HL-60/S4 (cell line): ENCODE measurements around the gene RUNX1.

Experiments
- in situ Hi-C: fragments of 300-500 bp; cut with MboI; formaldehyde crosslinking; loops from 2 replicates; pipeline ENCODE4 v1.14.3; 2022; ENCODE audit warnings: low sequenced_read_pairs

RUNX1 gene

DNA sequence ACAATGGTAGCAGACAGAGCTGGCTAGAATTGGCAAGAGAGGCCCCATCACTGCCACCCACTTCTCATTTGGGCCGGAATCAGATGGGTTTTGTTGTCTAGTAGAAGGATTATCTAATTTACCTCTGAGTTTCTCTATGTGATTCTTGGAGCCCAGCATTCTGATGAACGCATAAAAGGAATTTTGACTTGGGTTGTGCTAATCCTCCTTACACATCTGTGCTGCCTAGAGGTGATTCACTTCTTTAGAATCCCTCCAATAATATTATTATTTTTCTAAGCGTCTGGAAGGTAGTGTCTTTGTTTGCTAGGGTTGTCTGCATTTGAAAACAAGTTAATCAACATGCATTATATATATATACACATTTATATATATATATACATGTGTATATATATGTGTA, 118.1 kb downstream of the RUNX1 start:
- in situ Hi-C loops: no loop called here

DNA sequence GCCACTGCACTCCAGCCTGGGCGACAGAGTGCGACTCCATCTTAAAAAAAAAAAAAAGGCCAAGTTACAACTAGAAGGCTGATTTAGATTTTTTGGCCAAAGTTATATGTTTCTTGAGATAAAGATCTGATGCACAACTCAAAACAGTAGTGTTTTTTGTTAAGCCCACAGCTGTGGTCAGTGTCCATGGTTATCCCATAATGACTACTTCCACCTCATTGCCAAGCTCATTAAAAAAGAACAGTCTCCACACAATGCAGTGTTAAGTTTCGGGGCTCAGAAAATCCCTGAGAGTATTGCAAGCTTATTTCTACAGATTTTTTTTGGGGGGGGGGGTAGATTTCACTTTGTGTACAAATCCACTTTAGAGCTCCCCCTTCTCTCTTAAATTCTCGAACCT, 120.5 kb downstream of the RUNX1 start:
- in situ Hi-C loops: no loop called here

DNA sequence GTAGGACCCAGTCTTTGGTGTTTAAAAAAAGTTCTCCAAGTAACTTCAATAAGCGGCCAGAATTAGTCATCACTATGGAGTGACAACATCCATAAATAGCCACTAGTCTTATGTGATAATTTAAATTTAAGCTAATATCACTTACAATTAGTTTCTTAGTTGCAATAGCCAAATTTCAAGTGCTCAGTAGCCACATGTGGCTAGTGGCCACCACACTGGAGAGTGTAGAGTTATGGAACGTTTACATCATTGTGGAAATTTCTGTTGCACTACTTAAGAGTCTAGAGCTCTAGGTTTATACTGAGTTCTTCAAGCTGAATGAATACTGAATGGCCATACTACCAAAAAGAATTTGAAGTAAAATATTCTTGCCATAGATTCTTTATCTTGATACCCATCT, 121.1 kb downstream of the RUNX1 start:
- in situ Hi-C loops: no loop called here

DNA sequence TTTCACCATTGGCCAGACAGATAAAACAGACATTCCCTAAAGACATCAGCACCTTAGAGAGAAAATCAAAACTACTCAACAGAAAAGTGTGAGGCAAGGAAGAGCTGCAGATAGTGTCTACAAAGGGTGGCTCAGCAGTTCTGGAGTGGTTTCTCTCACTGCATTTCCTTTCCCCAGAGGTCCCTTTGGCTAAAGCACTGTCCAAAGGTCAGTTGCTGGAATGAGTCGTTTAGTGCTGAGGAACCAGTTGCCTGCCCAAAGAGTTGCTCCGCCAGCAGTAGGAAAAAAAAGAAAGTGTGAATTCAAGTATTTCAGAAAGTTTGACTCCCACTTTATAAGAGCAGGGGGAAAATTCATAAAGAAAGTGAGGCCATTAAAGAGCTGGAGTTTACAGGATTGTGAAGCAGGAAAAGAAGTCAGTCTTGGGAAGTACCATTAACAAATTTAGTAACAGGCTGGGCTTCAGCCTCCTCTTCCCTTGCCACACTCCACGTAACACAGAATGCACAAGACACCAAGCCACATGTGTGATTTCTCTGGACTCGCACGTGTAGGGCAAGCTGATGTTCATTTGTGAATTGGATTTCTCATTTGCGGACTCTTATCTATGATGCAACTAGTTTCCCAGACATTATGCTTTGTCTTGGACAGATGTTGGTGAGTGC, 122.2 kb downstream of the RUNX1 start:
- in situ Hi-C loops: no loop called here

DNA sequence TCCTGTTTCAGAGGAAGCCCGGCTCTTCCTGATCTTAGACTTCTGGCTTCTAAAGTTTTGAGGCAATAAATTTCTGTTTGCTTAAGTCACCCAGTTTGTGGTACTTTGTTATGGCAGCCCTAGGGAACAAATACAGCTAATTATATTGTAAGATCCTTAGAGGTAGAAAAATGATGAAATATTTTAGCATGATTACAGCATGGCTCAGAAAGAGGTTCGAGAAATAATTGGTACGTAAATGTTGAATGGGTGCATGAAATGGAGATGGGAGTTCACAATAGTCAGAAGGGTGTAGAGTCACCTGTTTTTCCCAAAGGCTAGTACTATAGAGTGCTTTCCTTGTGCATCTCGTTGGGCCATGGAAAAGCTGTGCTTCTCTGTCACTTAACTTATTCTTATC, 123.5 kb downstream of the RUNX1 start:
- in situ Hi-C loops: no loop called here

DNA sequence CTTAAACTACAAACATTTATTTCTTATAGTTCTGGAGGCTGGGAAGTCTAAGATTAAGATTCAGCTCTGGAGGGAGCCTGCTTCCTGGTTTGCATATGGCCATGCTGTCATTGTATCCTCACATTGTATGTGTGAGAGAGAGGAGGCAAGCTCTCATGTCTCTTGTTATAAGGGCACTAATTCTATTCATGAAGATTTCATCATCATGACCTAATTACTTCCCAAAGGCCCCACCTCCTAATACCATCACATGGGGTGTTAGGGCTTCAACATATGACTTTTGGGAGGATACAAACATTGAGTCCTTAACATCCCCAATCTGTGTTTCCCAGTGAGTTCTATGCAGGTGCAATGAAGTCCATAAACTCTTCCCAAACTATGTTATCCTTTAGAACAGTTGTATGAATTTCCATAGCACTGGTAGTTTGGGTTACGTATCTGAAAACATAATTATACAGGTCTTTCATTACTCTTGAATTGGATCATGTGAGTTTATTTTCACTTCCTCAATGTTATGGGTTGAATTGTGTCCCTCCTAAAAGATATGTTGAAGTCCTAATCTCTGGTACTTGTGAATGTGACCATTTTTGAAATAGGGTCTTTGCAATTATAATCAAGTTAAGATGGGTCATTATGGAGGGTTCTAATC, 124.2 kb downstream of the RUNX1 start:
- in situ Hi-C loops: no loop called here

DNA sequence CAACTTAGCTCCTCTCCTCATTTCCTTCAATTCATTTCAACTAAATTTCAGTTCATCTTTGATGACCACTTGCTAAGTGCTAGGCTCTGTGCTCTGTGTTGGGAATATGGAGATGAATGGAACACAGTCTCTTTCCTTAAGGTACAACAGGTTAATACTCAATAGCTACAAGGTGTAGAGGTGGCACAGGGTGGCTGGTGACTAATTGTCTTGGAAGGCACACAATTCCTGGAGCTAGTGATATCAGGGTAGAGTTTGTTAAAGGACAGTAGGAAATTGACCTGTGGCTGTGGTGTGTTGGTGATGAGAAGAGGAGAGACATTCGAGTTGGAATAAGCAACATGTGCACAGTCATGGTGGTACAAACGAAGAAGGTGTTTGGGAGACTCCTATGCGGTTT, 124.9 kb downstream of the RUNX1 start:
- in situ Hi-C loops: no loop called here

DNA sequence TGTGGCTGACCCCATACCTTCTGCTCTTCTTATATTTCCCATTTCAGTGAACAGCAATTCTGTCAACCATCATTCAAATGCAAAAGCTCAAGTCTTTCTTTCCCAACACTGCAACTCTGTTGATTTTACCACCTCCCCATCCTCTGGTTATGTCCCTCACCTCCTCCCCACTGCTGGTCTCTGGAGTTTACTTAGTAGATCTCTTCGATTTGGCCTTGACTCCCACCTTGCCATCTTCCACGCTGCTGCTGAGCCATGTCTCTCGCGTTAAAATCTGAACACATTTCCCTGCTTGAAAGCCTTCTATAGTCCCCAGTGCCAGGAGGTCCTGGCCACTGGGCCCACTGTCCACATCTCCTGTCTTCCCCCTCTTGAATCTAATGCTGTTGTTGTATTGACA, 125.5 kb downstream of the RUNX1 start:
- in situ Hi-C loops: no loop called here

DNA sequence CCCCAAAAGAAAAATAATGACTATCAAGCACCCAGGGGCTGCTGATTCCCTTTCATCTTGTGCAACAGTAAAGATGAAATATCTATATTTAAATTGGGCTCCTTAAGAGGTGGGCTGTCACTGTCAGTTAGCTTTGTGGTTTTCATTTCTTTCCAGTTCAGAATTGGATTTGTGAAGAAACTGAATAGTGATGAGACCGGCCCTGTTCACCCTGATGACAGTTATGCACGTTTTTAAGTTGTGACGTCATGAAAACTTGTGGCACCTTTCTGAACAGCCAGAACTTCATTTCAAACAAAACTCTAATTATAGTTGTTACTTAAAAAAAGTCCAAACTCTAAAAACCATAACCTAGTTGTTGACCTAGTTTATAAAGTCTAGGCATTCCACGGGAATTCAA, 125.9 kb downstream of the RUNX1 start:
- in situ Hi-C loops: no loop called here

DNA sequence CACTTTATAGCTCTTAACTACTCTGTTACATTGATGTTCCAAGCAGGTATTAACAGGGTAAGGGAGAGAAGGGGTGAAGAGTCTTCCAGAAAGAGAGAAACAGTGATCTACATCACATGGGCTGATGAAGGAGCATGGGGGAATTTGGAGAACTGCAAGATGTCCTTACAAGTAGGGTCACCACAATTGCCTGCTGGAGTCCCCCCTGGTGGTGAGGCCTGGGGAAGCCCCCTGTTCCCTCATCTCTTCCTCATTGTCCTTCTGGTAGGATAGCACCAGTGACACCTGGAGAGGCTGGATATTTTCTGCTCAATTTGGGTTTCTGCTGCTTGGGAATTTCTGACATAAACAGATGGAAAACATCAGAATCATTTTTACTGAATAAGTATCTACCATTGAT, 126.6 kb downstream of the RUNX1 start:
- in situ Hi-C loops: no loop called here

DNA sequence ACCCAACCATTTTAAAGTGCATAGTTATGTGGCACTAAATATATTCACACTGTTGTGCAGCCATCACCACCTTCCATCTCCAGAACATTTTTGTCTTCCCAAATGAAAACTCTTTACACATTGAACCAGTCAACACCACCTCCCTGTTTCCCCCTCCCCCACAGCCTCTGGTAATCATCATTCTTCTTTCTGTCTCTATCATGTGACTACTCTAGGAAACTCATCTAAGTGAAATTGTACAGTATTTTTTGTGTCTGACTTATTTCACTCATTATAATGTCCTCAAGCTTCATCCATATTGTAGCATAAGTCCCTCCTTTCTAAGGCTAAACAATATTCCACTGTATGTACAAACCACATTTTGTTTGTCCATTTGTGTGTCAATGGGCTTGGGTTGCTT, 128.0 kb downstream of the RUNX1 start:
- in situ Hi-C loops: no loop called here

DNA sequence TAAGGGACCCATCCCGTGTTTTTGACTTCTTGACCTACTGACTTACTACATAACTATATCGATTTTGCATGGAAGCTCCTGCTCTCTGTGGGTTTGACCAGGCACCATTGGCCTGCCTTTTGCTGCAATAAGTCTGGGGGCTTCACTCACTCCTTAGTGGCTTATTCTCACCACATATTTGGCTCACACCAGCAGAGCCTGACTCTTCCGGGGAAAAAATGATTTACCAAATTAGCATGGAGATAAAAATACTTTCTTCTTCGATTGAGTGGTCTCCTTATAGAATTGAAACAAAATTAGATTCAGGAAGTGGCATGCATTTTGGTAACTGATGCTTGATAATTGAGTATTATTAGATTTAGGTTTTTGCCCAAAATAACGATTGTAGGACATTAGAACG, 129.7 kb downstream of the RUNX1 start:
- in situ Hi-C loops: no loop called here

DNA sequence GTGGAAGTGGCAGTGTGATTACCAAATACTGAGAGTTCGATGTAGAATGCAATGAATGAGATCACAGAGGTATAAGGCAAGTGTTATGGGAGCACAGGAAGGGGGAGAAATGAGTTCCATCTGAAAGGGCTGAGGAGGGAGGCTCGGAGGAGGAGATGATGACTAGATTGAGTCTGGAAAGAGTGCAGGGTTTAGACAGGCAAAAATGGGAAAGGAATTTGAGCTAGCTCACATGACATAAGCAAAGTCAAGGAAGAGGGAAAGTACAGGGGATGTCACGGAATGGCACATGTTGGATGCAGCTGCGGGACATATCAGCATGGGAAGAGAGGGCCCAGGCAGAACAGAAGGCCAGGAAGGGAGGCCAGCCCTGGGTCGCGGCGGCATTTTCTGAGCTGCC, 132.7 kb downstream of the RUNX1 start:
- in situ Hi-C loops: no loop called here

DNA sequence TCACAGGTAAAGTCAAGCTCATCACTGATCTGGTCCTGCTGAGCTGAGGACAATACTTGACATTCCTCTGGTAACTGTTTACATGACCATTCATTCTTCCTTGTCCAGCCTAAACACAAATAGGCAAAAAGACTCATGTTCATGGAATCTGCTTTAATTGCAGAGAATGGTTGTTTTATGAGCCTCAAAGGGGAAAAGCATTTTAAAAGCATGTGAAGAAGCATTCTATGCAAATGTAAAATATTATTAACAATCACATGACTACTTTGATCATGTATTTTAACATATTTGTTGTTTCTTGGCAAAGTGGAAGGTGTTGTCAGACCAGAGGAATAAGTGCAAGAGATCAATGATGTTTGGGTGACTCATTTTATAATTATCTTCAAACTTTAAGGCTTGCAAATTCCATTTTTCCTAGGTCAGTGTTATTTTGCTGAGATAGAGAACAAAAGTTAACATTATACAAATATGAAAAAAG, 133.7 kb downstream of the RUNX1 start:
- in situ Hi-C loops: no loop called here

DNA sequence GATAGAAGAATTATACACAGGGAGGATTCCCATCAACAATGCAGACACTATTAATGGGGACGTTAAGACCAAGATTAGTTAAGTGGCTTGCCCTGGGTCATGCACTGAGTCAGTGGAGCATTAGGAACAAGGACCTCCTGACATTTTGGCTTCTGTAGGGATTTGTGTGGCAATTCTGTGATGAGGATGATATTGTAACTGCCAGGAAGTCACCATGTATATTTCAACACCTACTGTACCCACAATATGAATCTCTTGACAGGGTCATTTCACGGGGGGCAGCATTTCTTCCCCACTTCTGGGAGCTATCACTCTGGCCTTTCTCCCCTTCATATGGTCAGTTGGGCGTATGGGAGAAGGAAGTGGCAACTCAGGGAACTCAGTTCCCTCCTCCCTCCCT, 134.9 kb downstream of the RUNX1 start:
- in situ Hi-C loops: no loop called here

DNA sequence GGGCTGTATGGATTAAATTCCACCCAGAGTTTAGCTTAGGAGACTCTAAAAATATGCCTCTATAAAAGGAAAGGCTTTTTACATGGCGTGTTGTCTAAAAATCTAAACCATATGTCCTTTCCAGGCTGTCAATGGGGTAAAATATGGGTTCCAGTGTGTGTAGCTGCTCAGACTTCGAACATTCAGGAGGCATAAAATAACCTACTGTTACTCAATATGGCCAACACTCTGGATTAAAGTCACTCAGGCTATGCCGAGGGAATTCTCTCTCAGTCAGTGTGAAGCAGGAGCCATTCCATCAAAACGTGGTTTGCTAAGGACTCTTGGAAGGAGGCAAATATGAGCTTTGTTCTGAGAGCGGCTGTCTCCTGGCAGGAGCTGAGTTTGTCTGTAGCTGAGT, 135.3 kb downstream of the RUNX1 start:
- in situ Hi-C loops: no loop called here

DNA sequence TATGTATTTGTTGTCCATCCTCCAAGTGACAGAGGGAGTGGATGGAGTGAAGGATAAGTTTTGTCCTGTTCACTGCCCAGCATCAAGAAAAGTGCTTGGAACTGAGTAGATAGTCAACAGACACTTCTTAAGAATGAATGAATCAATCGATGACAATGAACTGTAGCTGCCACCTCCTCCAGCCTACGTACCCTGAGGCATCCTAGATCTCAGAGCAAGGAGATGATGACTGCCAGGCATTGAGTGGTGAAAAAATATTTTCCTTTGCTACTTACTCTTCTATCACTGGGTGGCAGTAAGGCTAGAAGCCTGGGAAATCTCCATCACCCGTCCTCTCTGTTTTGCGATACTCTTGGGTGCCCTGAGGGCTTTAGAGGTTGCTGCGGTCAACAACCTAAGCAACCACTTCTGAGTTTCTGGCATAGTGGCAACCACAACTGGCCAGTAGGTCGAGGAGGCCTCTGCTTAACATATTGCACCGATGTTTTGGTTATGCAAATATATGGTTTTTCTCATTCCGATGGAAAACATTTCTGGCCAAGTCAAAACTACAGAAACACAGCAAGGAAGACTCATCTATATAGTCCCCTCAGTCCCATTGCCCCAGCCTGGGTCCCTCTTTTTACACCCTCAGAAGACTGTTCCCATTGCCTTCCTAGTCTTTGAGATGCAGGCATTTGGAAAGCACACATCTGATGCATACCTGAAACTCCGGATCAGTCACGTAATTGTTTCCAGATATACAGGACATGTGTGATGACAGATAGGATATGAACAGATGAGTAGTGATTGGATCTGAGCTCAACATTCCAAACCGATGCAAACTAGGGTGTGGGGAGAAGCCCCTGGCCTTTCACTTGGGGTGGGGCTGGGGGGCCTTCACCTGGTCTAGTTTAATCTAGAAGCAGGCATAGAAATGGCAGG, 136.8 kb downstream of the RUNX1 start:
- in situ Hi-C loops: no loop called here

DNA sequence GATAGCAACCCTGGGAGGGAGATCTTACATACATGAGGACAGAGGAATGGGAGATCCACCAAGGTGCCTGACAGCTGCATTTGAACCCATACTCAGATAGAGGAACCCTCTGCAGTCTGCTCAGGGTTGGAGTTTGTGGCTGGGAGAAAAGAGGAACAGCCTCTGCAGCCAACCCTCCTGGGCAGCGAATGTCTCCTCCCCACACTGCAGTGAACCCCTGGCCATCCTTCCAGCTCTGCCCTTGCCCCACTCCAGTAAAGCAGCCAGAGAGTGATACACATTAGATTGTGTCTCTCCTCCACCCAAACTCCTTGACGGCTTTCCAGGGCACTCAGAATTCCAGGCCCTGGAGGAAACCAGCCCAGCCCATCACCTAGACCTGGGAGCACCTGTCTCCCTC, 137.7 kb downstream of the RUNX1 start:
- in situ Hi-C loops: no loop called here

DNA sequence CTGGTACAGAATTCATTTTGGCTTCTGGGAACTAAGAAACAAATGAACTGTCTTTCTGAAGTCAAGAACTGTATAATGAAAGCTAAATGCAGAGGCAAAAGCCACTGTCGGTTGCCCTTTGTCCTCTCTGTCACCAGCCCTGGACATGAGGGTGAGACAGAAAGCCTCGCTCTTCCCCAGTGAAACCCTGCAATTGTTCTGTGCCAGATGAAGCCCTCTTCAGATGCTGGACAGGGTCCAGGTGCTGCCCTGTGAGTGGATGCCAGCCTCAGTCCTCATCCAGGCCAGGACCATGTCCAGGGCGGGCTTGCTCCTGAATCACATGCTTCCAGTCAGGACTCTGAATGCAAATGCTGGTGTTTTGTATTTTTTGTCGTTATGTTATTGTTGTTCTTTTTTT, 138.7 kb downstream of the RUNX1 start:
- in situ Hi-C loops: no loop called here

DNA sequence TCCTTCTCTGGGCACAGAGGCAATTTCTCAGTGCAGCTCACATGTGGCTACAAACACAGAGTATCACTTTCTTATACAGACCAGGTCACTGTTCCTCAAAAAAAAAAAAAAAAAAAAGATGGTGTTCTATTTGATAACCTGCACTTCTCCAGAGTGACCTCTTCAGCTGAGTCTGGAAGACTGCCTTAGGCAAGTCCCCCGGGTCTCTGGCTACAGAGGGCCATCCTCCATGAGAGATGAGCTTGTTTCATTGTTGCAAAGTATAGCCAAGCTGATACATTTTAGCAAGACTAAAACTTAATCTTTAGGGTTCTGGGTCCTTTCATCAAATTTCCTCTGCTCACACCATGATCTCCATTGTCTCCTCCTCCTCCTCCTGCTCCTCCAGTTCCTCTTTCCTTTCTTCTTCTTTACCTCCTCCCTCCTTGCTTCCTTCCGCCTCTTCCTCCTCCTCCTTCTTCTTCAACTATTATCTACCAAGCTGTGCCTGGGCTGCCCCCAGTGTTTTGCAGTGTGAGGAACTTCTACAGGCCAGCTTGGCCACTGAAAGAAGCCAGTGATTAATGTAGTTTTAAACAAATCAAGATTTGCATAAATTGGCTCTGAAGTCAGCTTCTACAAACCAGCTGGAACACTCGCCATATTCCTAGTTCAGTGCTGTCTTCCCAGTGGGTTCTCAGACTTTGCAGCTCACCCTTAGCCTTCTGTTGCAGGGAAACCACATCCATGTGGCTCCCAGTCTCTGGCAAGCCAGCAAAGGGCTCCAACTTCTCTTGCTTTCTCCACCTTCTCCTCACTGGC, 139.4 kb downstream of the RUNX1 start:
- in situ Hi-C loops: loop anchor here (10.0 kb wide), 1 partner anchor 135 kb away; the partner anchor contains the start of gene RUNX1
